ENCODE data around the gene PACRG. TPM values are rescaled to one million over a fixed set of nuclear protein-coding genes. Genes with fewer than 3 reads are reported as not detected.

PACRG gene
- total RNA-seq, 2 experiments from 2014 or later = not detected

DNA sequence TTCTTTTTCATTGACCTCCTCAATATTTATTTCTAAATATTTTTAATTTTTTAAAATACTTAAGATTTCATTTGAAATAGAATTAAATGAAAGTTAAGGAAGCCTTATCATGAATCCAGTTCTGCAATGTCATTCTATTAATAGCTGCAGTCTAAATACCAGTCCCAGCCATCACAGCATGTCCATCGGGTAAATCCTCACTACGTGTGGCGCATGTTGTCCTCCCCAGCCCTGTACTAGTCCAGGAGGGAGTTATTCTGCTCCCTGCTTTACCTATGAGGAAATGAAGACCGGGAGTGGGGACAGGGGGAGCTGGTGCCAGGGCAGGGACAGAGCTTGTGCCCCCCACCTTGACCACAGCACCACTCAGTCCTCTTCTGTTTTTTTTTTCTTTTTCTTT, 561.7 kb downstream of the PACRG start:
- no peaks in the 10 kb centered on the region for H3K36me3 ChIP-seq (ENCODE audit: insufficient read depth, low read length)
- intact Hi-C loops (cut with micrococcal nuclease; ENCODE audit: unreplicated experiment) = no loop called here
- TF ChIP-seq, protein P1, sequence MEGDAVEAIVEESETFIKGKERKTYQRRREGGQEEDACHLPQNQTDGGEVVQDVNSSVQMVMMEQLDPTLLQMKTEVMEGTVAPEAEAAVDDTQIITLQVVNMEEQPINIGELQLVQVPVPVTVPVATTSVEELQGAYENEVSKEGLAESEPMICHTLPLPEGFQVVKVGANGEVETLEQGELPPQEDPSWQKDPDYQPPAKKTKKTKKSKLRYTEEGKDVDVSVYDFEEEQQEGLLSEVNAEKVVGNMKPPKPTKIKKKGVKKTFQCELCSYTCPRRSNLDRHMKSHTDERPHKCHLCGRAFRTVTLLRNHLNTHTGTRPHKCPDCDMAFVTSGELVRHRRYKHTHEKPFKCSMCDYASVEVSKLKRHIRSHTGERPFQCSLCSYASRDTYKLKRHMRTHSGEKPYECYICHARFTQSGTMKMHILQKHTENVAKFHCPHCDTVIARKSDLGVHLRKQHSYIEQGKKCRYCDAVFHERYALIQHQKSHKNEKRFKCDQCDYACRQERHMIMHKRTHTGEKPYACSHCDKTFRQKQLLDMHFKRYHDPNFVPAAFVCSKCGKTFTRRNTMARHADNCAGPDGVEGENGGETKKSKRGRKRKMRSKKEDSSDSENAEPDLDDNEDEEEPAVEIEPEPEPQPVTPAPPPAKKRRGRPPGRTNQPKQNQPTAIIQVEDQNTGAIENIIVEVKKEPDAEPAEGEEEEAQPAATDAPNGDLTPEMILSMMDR (conservative IDR thresholded peaks at IDR 0.05; ENCODE audit: low read length) = no peak
- no peak for TF ChIP-seq EZH2phosphoT487 (IDR thresholded peaks at IDR 0.05; ENCODE audit: borderline replicate concordance, low read depth, low read length)
- H3K4me3 ChIP-seq (ENCODE audit: low read depth, low read length, poor library complexity, severe bottlenecking) = no peak overlapping the region
- H3K79me2 ChIP-seq (ENCODE audit: insufficient read depth, low read depth, low read length) = no peaks in the 10 kb centered on the region
- H2AFZ ChIP-seq (ENCODE audit: low read length) = no peak overlapping the region
- ChIA-PET POLR2A (interaction anchor here (0.5 to 0.6 kb wide), 2 partner anchors 19 to 30 kb away, joined by 3 read pairs; no protein-coding TSS in a partner anchor), CTCF (ENCODE audit: unreplicated experiment) (no interaction called here)
- DNase-seq (ENCODE audit: low spot score) = no peak
- H3K9me3 ChIP-seq (ENCODE audit: low read length) = no peaks in the 10 kb centered on the region
- no peaks in the 10 kb centered on the region for H3K4me1 ChIP-seq (ENCODE audit: insufficient read depth, low read length, poor library complexity, severe bottlenecking)
- H3K4me2 ChIP-seq (ENCODE audit: low read length) = no peak overlapping the region
- no peaks in the 10 kb centered on the region for H4K20me1 ChIP-seq (ENCODE audit: insufficient read depth, low read length)
- no peaks in the 10 kb centered on the region for H3K9me2 ChIP-seq (ENCODE audit: insufficient read depth, low read length)
- no TSS peak for BruUV-seq (replicated peaks)
- H3K27ac ChIP-seq (ENCODE audit: low read depth, low read length, poor library complexity, severe bottlenecking) = no peak overlapping the region

DNA sequence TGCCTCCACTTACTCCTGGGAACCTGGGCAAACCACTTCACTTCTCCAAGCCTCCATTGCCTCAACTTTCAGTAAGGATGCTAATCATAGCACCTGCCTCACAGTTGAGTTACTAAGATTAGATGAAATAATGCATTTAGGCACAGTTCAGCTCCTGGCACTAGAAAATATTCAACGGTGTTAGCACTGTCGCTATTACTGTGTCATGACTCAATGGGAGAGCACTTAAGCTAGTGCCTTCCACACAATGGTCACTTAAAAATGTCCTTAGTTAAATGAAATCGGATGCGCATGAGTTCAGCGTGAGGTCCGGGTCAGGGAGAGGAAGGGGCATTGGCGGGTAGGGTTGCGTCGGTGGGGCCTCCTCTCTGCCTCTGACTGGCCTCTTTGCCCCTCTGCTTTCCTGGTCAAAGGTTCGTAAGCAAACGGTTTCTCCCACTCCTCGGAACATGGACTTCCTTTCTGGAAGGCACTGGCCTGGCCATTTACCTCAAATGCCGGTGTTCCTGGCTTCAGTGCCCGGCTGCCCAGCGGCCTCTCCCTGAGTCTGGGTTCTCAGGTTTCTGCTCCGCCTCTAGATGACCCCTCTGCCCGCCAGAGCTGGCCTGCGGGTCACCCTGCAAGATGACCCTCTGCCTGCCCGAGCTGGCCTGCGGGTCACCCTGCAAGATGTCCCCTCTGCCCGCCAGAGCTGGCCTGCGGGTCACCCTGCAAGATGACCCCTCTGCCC, 562.9 kb downstream of the PACRG start:
- H3K9me2 ChIP-seq (ENCODE audit: insufficient read depth, low read length) = no peaks in the 10 kb centered on the region
- no peaks in the 10 kb centered on the region for H3K36me3 ChIP-seq (ENCODE audit: insufficient read depth, low read length)
- no peaks in the 10 kb centered on the region for H3K4me1 ChIP-seq (ENCODE audit: insufficient read depth, low read length, poor library complexity, severe bottlenecking)
- H2AFZ ChIP-seq (ENCODE audit: low read length) = no peak overlapping the region
- no peak overlapping the region for H3K4me2 ChIP-seq (ENCODE audit: low read length)
- POLR2A ChIA-PET = no interaction called here
- DNase-seq (ENCODE audit: low spot score) = no peak
- no peaks in the 10 kb centered on the region for H3K79me2 ChIP-seq (ENCODE audit: insufficient read depth, low read depth, low read length)
- no peak overlapping the region for H3K27ac ChIP-seq (ENCODE audit: low read depth, low read length, poor library complexity, severe bottlenecking)
- no peaks in the 10 kb centered on the region for H4K20me1 ChIP-seq (ENCODE audit: insufficient read depth, low read length)
- H3K9me3 ChIP-seq (ENCODE audit: low read length) = no peaks in the 10 kb centered on the region
- no TSS peak for BruUV-seq (replicated peaks)
- no peak for TF ChIP-seq EZH2phosphoT487 (IDR thresholded peaks at IDR 0.05; ENCODE audit: borderline replicate concordance, low read depth, low read length)
- TF ChIP-seq, protein P1 (conservative IDR thresholded peaks at IDR 0.05; ENCODE audit: low read length) = no peak
- intact Hi-C loops (cut with micrococcal nuclease; ENCODE audit: unreplicated experiment) = no loop called here
- CTCF ChIA-PET (ENCODE audit: unreplicated experiment) = no interaction called here
- no peak overlapping the region for H3K4me3 ChIP-seq (ENCODE audit: low read depth, low read length, poor library complexity, severe bottlenecking)

DNA sequence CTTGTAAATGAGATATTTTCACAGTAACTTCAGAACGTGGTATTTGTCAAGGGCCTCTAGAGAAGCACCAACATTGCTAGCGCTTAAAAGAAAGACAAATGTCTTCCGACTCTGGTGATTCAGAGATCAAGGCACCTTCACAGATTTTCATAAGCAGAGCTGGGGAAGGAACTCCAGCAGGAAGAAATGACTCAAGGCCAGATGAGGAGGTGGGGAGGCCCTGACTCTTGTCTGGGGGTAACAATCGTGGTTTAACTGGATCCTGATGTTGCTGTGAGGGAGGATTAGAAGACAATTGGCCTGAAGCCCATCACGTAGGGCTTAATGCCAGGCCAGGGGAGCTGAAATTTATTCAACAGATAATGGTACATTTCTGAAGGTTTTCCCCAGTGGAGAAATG, 563.8 kb downstream of the PACRG start:
- TF ChIP-seq EZH2phosphoT487 (IDR thresholded peaks at IDR 0.05; ENCODE audit: borderline replicate concordance, low read depth, low read length) = no peak
- TF ChIP-seq, protein P1 (conservative IDR thresholded peaks at IDR 0.05; ENCODE audit: low read length) = no peak
- no peaks in the 10 kb centered on the region for H4K20me1 ChIP-seq (ENCODE audit: insufficient read depth, low read length)
- ChIA-PET CTCF (ENCODE audit: unreplicated experiment) (no interaction called here), POLR2A (no interaction called here)
- H3K27ac ChIP-seq (ENCODE audit: low read depth, low read length, poor library complexity, severe bottlenecking) = no peak overlapping the region
- DNase-seq (ENCODE audit: low spot score) = no peak
- no peak overlapping the region for H3K4me2 ChIP-seq (ENCODE audit: low read length)
- no peaks in the 10 kb centered on the region for H3K4me1 ChIP-seq (ENCODE audit: insufficient read depth, low read length, poor library complexity, severe bottlenecking)
- BruUV-seq (replicated peaks) = no TSS peak
- no peak overlapping the region for H3K4me3 ChIP-seq (ENCODE audit: low read depth, low read length, poor library complexity, severe bottlenecking)
- no peaks in the 10 kb centered on the region for H3K9me3 ChIP-seq (ENCODE audit: low read length)
- no peaks in the 10 kb centered on the region for H3K36me3 ChIP-seq (ENCODE audit: insufficient read depth, low read length)
- no peaks in the 10 kb centered on the region for H3K9me2 ChIP-seq (ENCODE audit: insufficient read depth, low read length)
- no peak overlapping the region for H2AFZ ChIP-seq (ENCODE audit: low read length)
- intact Hi-C loops (cut with micrococcal nuclease; ENCODE audit: unreplicated experiment) = no loop called here
- no peaks in the 10 kb centered on the region for H3K79me2 ChIP-seq (ENCODE audit: insufficient read depth, low read depth, low read length)

Measured in OCI-LY7 (cell line).